ENCODE results near the gene EYA3. TPM values are rescaled to one million over a fixed set of nuclear protein-coding genes. Genes with fewer than 3 reads are reported as not detected.

The EYA3 gene
- total RNA-seq, 1 experiment from 2014 or later, result 32.7 TPM

GRCh38 chr1:27981145-27981544 is 107.3 kb downstream of the EYA3 start:
- no peak overlapping the region for H3K4me3 Mint-ChIP-seq
- DNase-seq, result no peak
- H3K9me3 ChIP-seq (ENCODE audit: control insufficient read depth, low read depth, low read length), result no peaks in the 10 kb centered on the region
- H3T11ph ChIP-seq (ENCODE audit: low read length), result no peak overlapping the region
- H4K8ac ChIP-seq (replicated peaks; ENCODE audit: insufficient read length, low read depth, low read length), result no peak overlapping the region
- H3K4me2 ChIP-seq (ENCODE audit: insufficient read depth, insufficient read length, low read length), result no peak overlapping the region
- no peak overlapping the region for H3K9ac ChIP-seq (ENCODE audit: extremely low read depth, insufficient read length, low read length)
- no peak overlapping the region for H3K18ac ChIP-seq (ENCODE audit: insufficient read length, low read depth, low read length)
- H4K91ac ChIP-seq (ENCODE audit: insufficient read length, low read depth, low read length), result no peak overlapping the region
- no peak overlapping the region for H3K14ac ChIP-seq (ENCODE audit: insufficient read depth, low read length)
- H3K27me3 ChIP-seq (ENCODE audit: insufficient read depth, low read length), result no peaks in the 10 kb centered on the region
- no peak overlapping the region for H2BK12ac ChIP-seq (ENCODE audit: insufficient read length, low read depth, low read length)
- no peaks in the 10 kb centered on the region for H3K4me1 ChIP-seq (ENCODE audit: insufficient read depth, low read length)
- no peaks in the 10 kb centered on the region for H3K79me1 ChIP-seq (ENCODE audit: insufficient read depth, low read depth, low read length, poor library complexity, severe bottlenecking)
- no peak overlapping the region for H3K23ac ChIP-seq (ENCODE audit: insufficient read length, low read depth, low read length)
- H3K27ac Mint-ChIP-seq, result 0 out of 7 replicates have a peak overlapping the region, but pooled peaks of 1 of the 3 experiments have one; percentile 58
- no peak overlapping the region for H2BK5ac ChIP-seq (ENCODE audit: insufficient read length, low read length)
- no peak overlapping the region for H2AK5ac ChIP-seq (ENCODE audit: insufficient read length, low read length)
- no peak overlapping the region for H3K27ac ChIP-seq (ENCODE audit: insufficient read length, low read depth, low read length)
- no peak overlapping the region for H2AFZ ChIP-seq (ENCODE audit: low read length)
- no peaks in the 10 kb centered on the region for H3K9me3 Mint-ChIP-seq
- H2BK120ac ChIP-seq (ENCODE audit: low read depth, low read length, poor library complexity, severe bottlenecking), result no peak overlapping the region
- peaks cover 0 to 10% (median 6%) of the 10 kb centered on the region in 3 experiments; a peak in 4 of 7 replicates for H3K36me3 Mint-ChIP-seq (ENCODE audit: insufficient read depth in 1 of 3, low read depth in 3 of 3)
- TF ChIP-seq CTCF (conservative IDR thresholded peaks at IDR 0.05), result no peak
- no peaks in the 10 kb centered on the region for H3K27me3 Mint-ChIP-seq (ENCODE audit: low read depth)
- H4K20me1 ChIP-seq (ENCODE audit: control insufficient read depth, insufficient read depth, insufficient read length), result no peaks in the 10 kb centered on the region
- no peak overlapping the region for H2BK15ac ChIP-seq (ENCODE audit: low read depth, low read length)
- H3K79me2 ChIP-seq (ENCODE audit: insufficient read depth, low read length), result no peaks in the 10 kb centered on the region
- no peak overlapping the region for H2BK20ac ChIP-seq (ENCODE audit: low read depth, low read length, poor library complexity, severe bottlenecking)
- H3K23me2 ChIP-seq (ENCODE audit: insufficient read length, low read depth, low read length, poor library complexity, severe bottlenecking), result no peaks in the 10 kb centered on the region
- no peaks in the 10 kb centered on the region for H3K4me1 Mint-ChIP-seq
- no peak overlapping the region for H3K56ac ChIP-seq (ENCODE audit: insufficient read length, low read depth, low read length)
- no peak overlapping the region for H4K5ac ChIP-seq (ENCODE audit: insufficient read length, low read depth, low read length)
- no peak overlapping the region for H3K4ac ChIP-seq (ENCODE audit: low read depth, low read length)
- WGBS (ENCODE audit: extremely low coverage, insufficient read length, low lambda C conversion rate), result no CpG with 5 or more reads among the region's 3 CpGs

Data from H9 (cell line).